Adrenal gland (tissue), 5 donors: ENCODE measurements around the gene RFXAP.

Source experiments
- POLR2A ChIP-seq, 2 donors: fragments of 450-650 bp; IDR thresholded peaks; one replicate each; pipeline ENCODE4 v1.6.1; 2017; ENCODE audit warnings: antibody characterized with exemption in 2 of 2, mild to moderate bottlenecking in 2 of 2, moderate library complexity in 1 of 2
- TF ChIP-seq, protein P1 (sequence below), 6 experiments: fragments of 450-650 bp in 4 of 6; fragments of 200-600 bp in 2 of 6; sonication (generic) in 1 of 6; IDR thresholded peaks; 1 replicate in 5 of 6; 2 replicates in 1 of 6; pipeline versions ENCODE4 v1.5.1 to v1.8.0; 2016 to 2021; ENCODE audit warnings: antibody characterized with exemption in 6 of 6, mild to moderate bottlenecking in 2 of 6, moderate library complexity in 1 of 6
- donor health status: DM: no; HTN: no; CAD: no.

DNA sequence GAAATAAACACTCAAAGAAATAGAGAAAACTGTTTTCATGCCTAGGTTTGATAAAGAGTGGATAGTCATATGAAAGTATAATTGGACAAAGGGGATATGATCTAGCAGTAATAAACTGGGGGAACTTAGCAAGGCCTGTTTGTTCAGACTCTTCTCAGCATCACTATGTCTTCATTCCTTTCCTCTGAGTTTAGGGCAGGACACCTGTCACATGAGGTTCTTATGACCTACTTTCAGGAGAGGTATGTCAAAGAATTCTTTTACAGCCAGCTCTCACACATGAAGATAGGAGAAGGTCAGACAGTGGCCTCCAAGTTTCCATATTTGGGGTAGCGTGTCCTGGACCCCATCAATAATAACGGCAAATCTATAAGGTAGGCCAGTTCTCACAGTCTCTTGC is 11.4 kb upstream of the RFXAP start:
- TF ChIP-seq POLR2A (IDR thresholded peaks at IDR 0.05): no peak
- TF ChIP-seq, protein P1, sequence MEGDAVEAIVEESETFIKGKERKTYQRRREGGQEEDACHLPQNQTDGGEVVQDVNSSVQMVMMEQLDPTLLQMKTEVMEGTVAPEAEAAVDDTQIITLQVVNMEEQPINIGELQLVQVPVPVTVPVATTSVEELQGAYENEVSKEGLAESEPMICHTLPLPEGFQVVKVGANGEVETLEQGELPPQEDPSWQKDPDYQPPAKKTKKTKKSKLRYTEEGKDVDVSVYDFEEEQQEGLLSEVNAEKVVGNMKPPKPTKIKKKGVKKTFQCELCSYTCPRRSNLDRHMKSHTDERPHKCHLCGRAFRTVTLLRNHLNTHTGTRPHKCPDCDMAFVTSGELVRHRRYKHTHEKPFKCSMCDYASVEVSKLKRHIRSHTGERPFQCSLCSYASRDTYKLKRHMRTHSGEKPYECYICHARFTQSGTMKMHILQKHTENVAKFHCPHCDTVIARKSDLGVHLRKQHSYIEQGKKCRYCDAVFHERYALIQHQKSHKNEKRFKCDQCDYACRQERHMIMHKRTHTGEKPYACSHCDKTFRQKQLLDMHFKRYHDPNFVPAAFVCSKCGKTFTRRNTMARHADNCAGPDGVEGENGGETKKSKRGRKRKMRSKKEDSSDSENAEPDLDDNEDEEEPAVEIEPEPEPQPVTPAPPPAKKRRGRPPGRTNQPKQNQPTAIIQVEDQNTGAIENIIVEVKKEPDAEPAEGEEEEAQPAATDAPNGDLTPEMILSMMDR (IDR thresholded peaks at IDR 0.05): no peak
